Progenitor cell of endocrine pancreas (in vitro differentiated cells): ENCODE results near the gene OXSR1. TPM values are rescaled to one million over a fixed set of nuclear protein-coding genes. Genes with fewer than 3 reads are reported as not detected.

Experiments
- DNase-seq: peaks from one replicate; pipeline ENCODE4 v3.0.0; 2021; ENCODE audit warnings: low spot score; ENCODE audit not compliant: unreplicated experiment
- H3K27ac Mint-ChIP-seq: 2 replicates; pipeline ENCODE4 v1.8.0; 2021; ENCODE audit warnings: mild to moderate bottlenecking, moderate library complexity, mixed read lengths
- H3K27me3 Mint-ChIP-seq: 2 replicates; pipeline ENCODE4 v1.8.0; 2021; ENCODE audit warnings: mixed read lengths
- H3K36me3 Mint-ChIP-seq: 2 replicates; pipeline ENCODE4 v1.8.0; 2022; ENCODE audit warnings: mixed read lengths; ENCODE audit not compliant: insufficient read depth
- H3K4me1 Mint-ChIP-seq: 2 replicates; pipeline ENCODE4 v1.8.0; 2021; ENCODE audit warnings: low read depth, mixed read lengths
- H3K4me3 Mint-ChIP-seq: 2 replicates; pipeline ENCODE4 v1.8.0; 2021; ENCODE audit warnings: low read depth, mild to moderate bottlenecking, moderate library complexity, mixed read lengths
- H3K9me3 Mint-ChIP-seq: 2 replicates; pipeline ENCODE4 v1.8.0; 2021; ENCODE audit warnings: low read depth, mixed read lengths
- CTCF ChIP-seq: fragments of 200-600 bp; sonication (generic); IDR thresholded peaks from one replicate; pipeline ENCODE4 v1.5.0; 2021; ENCODE audit warnings: antibody characterized with exemption, mild to moderate bottlenecking; ENCODE audit not compliant: unreplicated experiment
- total RNA-seq: library from RNA; stranded (reverse); gene quantifications from 2 replicates; pipeline ENCODE4 v1.2.1, GENCODE V29; 2021

OXSR1 gene
- total RNA-seq, 1 donor from 2014 or later: 55.5 TPM

GRCh38 chr3:38154033-38154494 lies 11.3 kb upstream of the OXSR1 start:
- DNase-seq: no peak
- Mint-ChIP-seq H3K9me3 (no peaks in the 10 kb centered on the region), H3K36me3 (no peaks in the 10 kb centered on the region), H3K27ac (no peak overlapping the region), H3K4me3 (no peak overlapping the region), H3K27me3 (no peaks in the 10 kb centered on the region), H3K4me1 (no peaks in the 10 kb centered on the region)
- TF ChIP-seq CTCF: no peak

- Mint-ChIP-seq H3K27ac (no peak overlapping the region), H3K36me3 (no peaks in the 10 kb centered on the region), H3K4me1 (no peaks in the 10 kb centered on the region), H3K4me3 (no peak overlapping the region), H3K9me3 (no peaks in the 10 kb centered on the region), H3K27me3 (no peaks in the 10 kb centered on the region)
- DNase-seq: no peak
- no peak for TF ChIP-seq CTCF
Measured at GRCh38 chr3:38154625-38155255, 10.6 kb upstream of the OXSR1 start.

GRCh38 chr3:38155825-38156224 lies 9.5 kb upstream of the OXSR1 start:
- no peak for TF ChIP-seq CTCF
- DNase-seq: no peak
- Mint-ChIP-seq H3K27me3 (no peaks in the 10 kb centered on the region), H3K4me3 (no peak overlapping the region), H3K36me3 (no peaks in the 10 kb centered on the region), H3K9me3 (no peaks in the 10 kb centered on the region), H3K4me1 (no peaks in the 10 kb centered on the region), H3K27ac (no peak overlapping the region)

- Mint-ChIP-seq H3K27me3 (no peaks in the 10 kb centered on the region), H3K9me3 (no peaks in the 10 kb centered on the region), H3K36me3 (no peaks in the 10 kb centered on the region), H3K4me3 (no peak overlapping the region), H3K4me1 (no peaks in the 10 kb centered on the region), H3K27ac (no peak overlapping the region)
- TF ChIP-seq CTCF: no peak
- no peak for DNase-seq
Measured at GRCh38 chr3:38157117-38157516, 8.2 kb upstream of the OXSR1 start.

- H3K27me3 Mint-ChIP-seq: no peaks in the 10 kb centered on the region
- H3K4me1 Mint-ChIP-seq: no peaks in the 10 kb centered on the region
- H3K27ac Mint-ChIP-seq: no peak overlapping the region
- H3K9me3 Mint-ChIP-seq: no peaks in the 10 kb centered on the region
- no peak overlapping the region for H3K4me3 Mint-ChIP-seq
- no peaks in the 10 kb centered on the region for H3K36me3 Mint-ChIP-seq
- no peak for DNase-seq
- TF ChIP-seq CTCF: no peak
Measured at GRCh38 chr3:38157595-38157994, 7.7 kb upstream of the OXSR1 start.
